ENCODE measurements around the gene AP5Z1. TPM values are rescaled to one million over a fixed set of nuclear protein-coding genes. Genes with fewer than 3 reads are reported as not detected.

AP5Z1 gene
- total RNA-seq, 1 donor from 2014 or later: 59.7 TPM

DNA sequence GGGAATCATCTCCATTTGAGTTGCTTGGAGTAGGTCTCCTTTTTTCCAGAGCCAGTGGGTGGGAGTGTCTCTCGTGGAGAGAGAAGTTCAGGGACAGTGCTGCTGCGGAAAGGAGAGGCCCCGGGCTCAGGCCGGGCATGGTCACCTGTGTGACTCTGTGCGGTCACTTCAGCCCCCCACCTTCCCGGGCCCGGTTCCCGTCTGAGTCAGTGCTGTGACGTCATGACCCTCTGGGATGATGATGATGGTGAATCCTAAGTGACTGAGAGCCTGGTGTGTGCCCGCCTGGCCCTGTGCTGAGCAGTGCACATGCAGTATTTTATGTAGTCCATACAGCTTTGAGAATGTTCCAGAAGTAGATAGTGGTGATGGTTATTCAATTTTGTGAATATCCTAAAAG lies 32.6 kb upstream of the AP5Z1 start:
- no peak overlapping the region for H3K4me3 Mint-ChIP-seq (ENCODE audit: unreplicated experiment)
- H3K27ac Mint-ChIP-seq (ENCODE audit: unreplicated experiment): peak overlapping the region; percentile 98
- peaks cover 22% of the 10 kb centered on the region for H3K36me3 Mint-ChIP-seq (ENCODE audit: low read depth)
- H3K27me3 Mint-ChIP-seq (ENCODE audit: low read depth): no peaks in the 10 kb centered on the region
- DNase-seq (ENCODE audit: low spot score): no peak
- TF ChIP-seq, protein P1, sequence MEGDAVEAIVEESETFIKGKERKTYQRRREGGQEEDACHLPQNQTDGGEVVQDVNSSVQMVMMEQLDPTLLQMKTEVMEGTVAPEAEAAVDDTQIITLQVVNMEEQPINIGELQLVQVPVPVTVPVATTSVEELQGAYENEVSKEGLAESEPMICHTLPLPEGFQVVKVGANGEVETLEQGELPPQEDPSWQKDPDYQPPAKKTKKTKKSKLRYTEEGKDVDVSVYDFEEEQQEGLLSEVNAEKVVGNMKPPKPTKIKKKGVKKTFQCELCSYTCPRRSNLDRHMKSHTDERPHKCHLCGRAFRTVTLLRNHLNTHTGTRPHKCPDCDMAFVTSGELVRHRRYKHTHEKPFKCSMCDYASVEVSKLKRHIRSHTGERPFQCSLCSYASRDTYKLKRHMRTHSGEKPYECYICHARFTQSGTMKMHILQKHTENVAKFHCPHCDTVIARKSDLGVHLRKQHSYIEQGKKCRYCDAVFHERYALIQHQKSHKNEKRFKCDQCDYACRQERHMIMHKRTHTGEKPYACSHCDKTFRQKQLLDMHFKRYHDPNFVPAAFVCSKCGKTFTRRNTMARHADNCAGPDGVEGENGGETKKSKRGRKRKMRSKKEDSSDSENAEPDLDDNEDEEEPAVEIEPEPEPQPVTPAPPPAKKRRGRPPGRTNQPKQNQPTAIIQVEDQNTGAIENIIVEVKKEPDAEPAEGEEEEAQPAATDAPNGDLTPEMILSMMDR (IDR thresholded peaks at IDR 0.05): no peak
- H3K4me1 Mint-ChIP-seq (ENCODE audit: low read depth): peaks cover 85% of the 10 kb centered on the region
- H3K9me3 Mint-ChIP-seq (ENCODE audit: low read depth): no peaks in the 10 kb centered on the region

DNA sequence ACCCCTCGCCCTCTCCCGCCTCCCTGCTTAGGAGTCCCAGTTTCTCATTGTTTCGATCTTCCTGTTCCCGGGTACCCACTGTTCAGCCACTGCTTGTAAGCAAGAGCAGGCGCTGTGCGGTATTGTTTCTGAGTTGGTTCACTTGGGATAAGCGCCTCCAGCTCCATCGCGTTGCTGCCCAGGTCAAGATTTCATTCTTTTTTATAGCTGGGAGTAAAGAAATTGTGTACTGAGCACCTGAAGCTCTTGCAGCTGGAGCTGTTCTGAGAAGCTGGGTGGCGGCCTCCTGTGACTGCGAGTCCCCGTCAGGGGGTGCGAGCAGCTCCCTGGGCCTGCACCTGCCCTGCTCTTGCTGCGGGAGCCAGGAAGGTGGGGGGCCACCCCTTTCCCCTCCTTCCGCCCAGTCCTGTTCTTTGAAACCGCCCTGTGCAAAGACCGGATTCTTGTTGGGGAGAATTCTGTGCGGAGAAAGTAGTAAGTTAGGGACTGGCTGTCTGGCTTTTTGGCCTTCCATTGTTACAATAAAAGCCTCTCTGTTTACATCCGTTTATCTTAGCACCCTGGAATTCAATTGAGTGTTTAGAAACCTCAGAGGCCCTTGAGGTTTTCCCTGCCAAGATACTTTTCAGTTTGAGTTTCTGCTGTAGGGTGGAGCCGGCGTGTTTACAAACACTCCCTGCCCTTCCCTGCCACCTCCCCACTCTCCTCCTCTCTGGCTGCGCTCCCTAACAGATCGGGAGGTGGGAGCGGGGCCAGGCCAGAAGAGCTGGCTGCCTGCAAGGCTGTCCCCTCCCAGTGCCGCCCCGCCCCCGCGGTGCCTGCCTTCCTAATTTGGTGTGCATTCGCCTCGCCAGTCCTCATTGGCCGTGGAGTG lies 30.8 kb upstream of the AP5Z1 start:
- H3K4me3 Mint-ChIP-seq (ENCODE audit: unreplicated experiment): peak overlapping the region; percentile 60
- peaks cover 84% of the 10 kb centered on the region for H3K4me1 Mint-ChIP-seq (ENCODE audit: low read depth)
- H3K36me3 Mint-ChIP-seq (ENCODE audit: low read depth): peaks cover 30% of the 10 kb centered on the region
- peak; percentile 99 for DNase-seq (ENCODE audit: low spot score)
- peak overlapping the region; percentile 98 for H3K27ac Mint-ChIP-seq (ENCODE audit: unreplicated experiment)
- TF ChIP-seq, protein P1 (IDR thresholded peaks at IDR 0.05): no peak
- H3K9me3 Mint-ChIP-seq (ENCODE audit: low read depth): no peaks in the 10 kb centered on the region
- no peaks in the 10 kb centered on the region for H3K27me3 Mint-ChIP-seq (ENCODE audit: low read depth)

DNA sequence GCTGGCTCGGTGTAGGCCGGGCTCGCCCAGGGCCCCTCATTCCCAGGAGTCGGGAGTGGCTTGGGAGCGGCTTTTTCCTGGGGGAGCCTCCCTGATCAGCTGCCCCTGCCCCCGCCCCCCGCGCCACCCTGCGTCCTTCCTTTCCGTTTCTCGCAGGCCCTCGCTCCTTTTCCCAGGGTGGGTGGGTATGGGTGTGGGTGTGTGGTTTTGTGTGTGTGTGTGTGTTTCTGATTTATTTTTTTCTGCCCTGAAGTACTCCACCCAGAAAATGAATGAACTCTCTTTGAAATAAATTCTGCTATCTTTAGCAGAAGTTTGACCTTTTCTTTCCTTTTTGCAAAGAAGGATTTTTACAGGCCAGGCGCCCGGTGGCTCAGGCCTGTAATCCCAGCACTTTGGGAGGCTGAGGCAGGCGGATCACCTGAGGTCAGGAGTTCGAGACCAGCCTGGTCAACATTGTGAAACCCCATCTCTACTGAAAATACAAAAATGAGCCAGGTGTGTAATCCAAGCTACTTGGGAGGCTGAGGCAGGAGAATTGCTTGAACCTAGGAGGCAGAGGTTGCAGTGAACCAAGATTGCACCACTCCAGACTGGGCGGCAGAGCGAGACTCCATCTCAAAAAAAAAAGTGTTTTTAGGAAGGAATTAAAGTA lies 30.0 kb upstream of the AP5Z1 start:
- peaks cover 79% of the 10 kb centered on the region for H3K4me1 Mint-ChIP-seq (ENCODE audit: low read depth)
- peak overlapping the region; percentile 98 for H3K27ac Mint-ChIP-seq (ENCODE audit: unreplicated experiment)
- H3K36me3 Mint-ChIP-seq (ENCODE audit: low read depth): peaks cover 30% of the 10 kb centered on the region
- TF ChIP-seq, protein P1 (IDR thresholded peaks at IDR 0.05): no peak
- H3K9me3 Mint-ChIP-seq (ENCODE audit: low read depth): no peaks in the 10 kb centered on the region
- no peaks in the 10 kb centered on the region for H3K27me3 Mint-ChIP-seq (ENCODE audit: low read depth)
- H3K4me3 Mint-ChIP-seq (ENCODE audit: unreplicated experiment): peak overlapping the region; percentile 60
- DNase-seq (ENCODE audit: low spot score): no peak

DNA sequence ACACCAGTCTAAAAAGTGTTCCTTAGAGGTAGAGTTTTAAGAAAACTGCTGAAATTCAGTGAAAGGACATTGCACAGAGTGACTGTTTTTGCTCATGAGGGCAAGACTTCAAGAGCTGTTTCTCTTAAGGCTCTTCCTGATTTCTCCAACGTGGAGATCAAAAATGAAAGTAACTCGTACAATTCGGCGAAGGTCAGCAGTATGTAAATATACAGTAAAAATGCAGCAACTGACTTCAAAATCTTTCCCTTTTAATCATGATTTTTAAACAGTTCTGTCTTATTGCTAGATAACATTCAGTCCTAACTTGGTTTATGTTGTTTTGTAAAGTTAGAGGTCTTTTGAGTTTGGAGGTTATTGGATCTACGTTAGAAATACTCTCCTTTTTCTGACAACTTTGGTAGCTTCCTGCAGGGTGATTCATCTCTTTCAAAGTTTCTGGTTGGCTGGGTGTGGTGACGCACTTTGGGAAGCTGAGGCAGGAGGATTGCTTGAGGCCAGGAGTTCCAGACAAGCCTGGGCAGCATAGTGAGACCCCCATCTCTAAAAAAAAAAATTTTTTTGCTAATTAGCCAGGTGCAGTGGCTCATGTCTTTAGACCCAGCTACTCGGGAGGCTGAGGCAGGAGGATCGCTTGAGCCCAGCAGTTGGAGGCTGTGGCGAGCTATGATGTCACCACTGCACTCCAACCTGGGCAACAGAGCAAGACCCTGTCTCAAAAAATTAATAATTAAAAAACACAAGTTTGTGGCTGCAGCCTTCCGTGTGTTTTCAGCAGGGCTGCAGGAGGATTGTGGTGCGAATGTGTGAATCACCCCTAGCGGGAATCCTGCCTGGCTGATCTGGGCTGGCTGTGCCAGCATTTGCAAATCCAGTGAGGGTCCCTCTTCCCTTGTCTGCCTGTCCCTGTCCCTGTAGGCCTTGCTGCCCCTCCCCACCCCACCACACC lies 29.2 kb upstream of the AP5Z1 start:
- no peak for DNase-seq (ENCODE audit: low spot score)
- Mint-ChIP-seq H3K4me1 (ENCODE audit: low read depth) (peaks cover 75% of the 10 kb centered on the region), H3K36me3 (ENCODE audit: low read depth) (peaks cover 28% of the 10 kb centered on the region), H3K9me3 (ENCODE audit: low read depth) (no peaks in the 10 kb centered on the region), H3K4me3 (ENCODE audit: unreplicated experiment) (peak overlapping the region; percentile 60), H3K27ac (ENCODE audit: unreplicated experiment) (peak overlapping the region; percentile 98), H3K27me3 (ENCODE audit: low read depth) (no peaks in the 10 kb centered on the region)
- TF ChIP-seq, protein P1 (IDR thresholded peaks at IDR 0.05): no peak
